K562 (cell line): Measurements from ENCODE around the gene ACAT1.
A peak's percentile ranks its signal among the peaks of the same experiment; 100 is the strongest.

Experiments
- CTCF ChIP-seq, 3 experiments: IDR thresholded peaks in 2 of 3; conservative IDR thresholded peaks in 1 of 3; 2 replicates each; pipeline ENCODE4 v1.5.1; 2011 to 2012; ENCODE audit warnings: low read length in 3 of 3, mild to moderate bottlenecking in 3 of 3, control low read depth in 2 of 3, improper control_type of control experiment in 1 of 3, inconsistent platforms in 1 of 3, low read depth in 1 of 3, mixed read lengths in 1 of 3, moderate library complexity in 1 of 3; ENCODE audit not compliant: insufficient read depth in 2 of 3
- ELF1 ChIP-seq: fragments of 200-800 bp; sonication (Bioruptor generic); IDR thresholded peaks from 2 replicates; pipeline ENCODE4 v1.6.1; 2016; ENCODE audit warnings: missing genetic modification characterization, missing compliant biosample characterization
- EP400 ChIP-seq: fragments of 450-650 bp; IDR thresholded peaks from 2 replicates; pipeline ENCODE4 v1.6.1; 2017; ENCODE audit warnings: antibody characterized with exemption, mild to moderate bottlenecking, moderate library complexity
- MTF1 ChIP-seq: fragments of 250-450 bp; sonication (Bioruptor Pico); IDR thresholded peaks from 2 replicates; pipeline ENCODE4 v1.9.0; 2021; ENCODE audit warnings: moderate library complexity, mild to moderate bottlenecking, inconsistent platforms, borderline replicate concordance
- NFRKB ChIP-seq: fragments of 450-650 bp; IDR thresholded peaks from 2 replicates; pipeline ENCODE4 v1.6.1; 2016; ENCODE audit warnings: low read depth
- NR3C1 ChIP-seq: sonication (generic); formaldehyde crosslinking; IDR thresholded peaks from 2 replicates; pipeline ENCODE4 v1.8.1; 2022; ENCODE audit warnings: missing genetic modification reagents
- POLR2AphosphoS5 ChIP-seq: IDR thresholded peaks from 2 replicates; pipeline ENCODE4 v1.6.1; 2011; ENCODE audit warnings: mild to moderate bottlenecking, low read depth, low read length, moderate library complexity; ENCODE audit not compliant: control insufficient read depth, insufficient read depth
- TSC22D4 ChIP-seq: fragments of 450-650 bp; IDR thresholded peaks from 2 replicates; pipeline ENCODE4 v1.6.1; 2016; ENCODE audit warnings: missing genetic modification characterization, missing biosample characterization, control low read depth
- USF2 ChIP-seq: sonication (generic); formaldehyde crosslinking; IDR thresholded peaks from 2 replicates; pipeline ENCODE4 v1.5.0; 2020; ENCODE audit warnings: missing genetic modification reagents
- ZFX ChIP-seq: sonication (generic); formaldehyde crosslinking; IDR thresholded peaks from 2 replicates; pipeline ENCODE4 v1.8.0; 2022; ENCODE audit warnings: mild to moderate bottlenecking, missing genetic modification reagents, moderate library complexity
- ZNF121 ChIP-seq: sonication (generic); formaldehyde crosslinking; conservative IDR thresholded peaks from 2 replicates; pipeline ENCODE4 v1.8.0; 2022; ENCODE audit warnings: missing genetic modification reagents

DNA sequence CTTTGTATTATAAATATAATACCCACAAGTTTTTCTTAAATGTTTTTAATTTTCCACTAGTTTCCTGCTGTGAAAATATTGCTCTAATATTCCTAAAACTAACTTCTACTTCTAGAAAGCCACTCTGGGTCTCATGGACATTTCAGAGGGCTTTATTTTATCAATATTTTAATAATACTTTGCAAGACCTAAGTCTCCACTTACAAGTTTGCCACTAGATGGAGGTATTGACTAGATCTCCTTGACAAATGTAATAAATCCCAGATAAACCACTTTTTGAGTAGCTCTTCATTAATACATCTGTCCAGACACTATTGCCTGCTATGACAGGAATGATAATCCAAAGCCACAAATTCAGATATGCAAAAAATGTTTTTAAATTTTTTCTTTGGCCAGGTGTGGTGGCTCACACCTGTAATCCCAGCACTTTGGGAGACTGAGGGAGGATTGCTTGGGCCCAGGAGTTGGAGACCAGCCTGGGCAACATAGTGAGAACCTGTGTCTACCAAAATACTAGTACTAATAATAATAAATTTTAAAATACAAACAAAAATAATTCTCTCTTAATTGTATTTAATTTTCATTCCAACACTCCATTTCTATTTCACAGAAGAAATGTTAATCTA lies 3.5 kb upstream of the ACAT1 start:
- TF ChIP-seq CTCF (IDR thresholded peaks at IDR 0.05 in 2 of 3, conservative IDR thresholded peaks at IDR 0.05 in 1 of 3; ENCODE audit: insufficient read depth in 2 of 3, low read depth in 1 of 3, low read length in 3 of 3) (peak; percentile 47 to 79 (median 47); a peak in 4 of 6 replicates), ELF1 (tag) (no peak), POLR2AphosphoS5 (no peak), ZFX (CRISPR knock-in tag) (no peak), MTF1 (CRISPR knock-in tag) (no peak), NFRKB (no peak), ZNF121 (CRISPR knock-in tag) (no peak), USF2 (CRISPR knock-in tag) (no peak), EP400 (no peak), TSC22D4 (tag) (no peak), NR3C1 (CRISPR knock-in tag) (no peak)
